K562 (cell line): ENCODE measurements around the gene KRT36. TPM values are rescaled to one million over a fixed set of nuclear protein-coding genes. Genes with fewer than 3 reads are reported as not detected.
A peak's percentile ranks its signal among the peaks of the same experiment; 100 is the strongest.

Source experiments
- ATAC-seq: fragments of 200-7000 bp; cut with Tn5 transposase; 3 replicates; pipeline ENCODE4 v1.9.1; 2020; ENCODE audit warnings: moderate library complexity
- BruUV-seq: library from RNA; stranded (reverse); fragments of 400-500 nt; replicated peaks from 2 replicates; lab custom pipeline; 2021; lab: Mats Ljungman, UMichigan
- CTCF ChIA-PET: fragments of 300-600 bp; formaldehyde crosslinking; extraction: SDS; loops from one replicate; lab custom pipeline; 2021; ENCODE audit warnings: low intra/inter-chr PET ratio; lab: Yijun Ruan, JAX
- POLR2A ChIA-PET: fragments of 300-600, 350-650 bp; sonication (Branson Sonifier 250); formaldehyde crosslinking; extraction: SDS; loops from one replicate; lab custom pipeline; 2021; ENCODE audit warnings: antibody characterized with exemption, inconsistent platforms; lab: Yijun Ruan, JAX
- DNase-seq, 4 experiments: peaks; one replicate each; pipeline versions ENCODE4 v3.0.0 to v3.0.0-alpha.2; 2011 to 2018; ENCODE audit warnings: low spot score in 3 of 4, mixed read lengths in 3 of 4; ENCODE audit errors: extremely low read depth in 1 of 4
- FAIRE-seq: peaks from 2 replicates; lab custom pipeline; 2011; peaks lifted over from hg19 to GRCh38; lab: Jason Lieb, UNC
- H2AFZ ChIP-seq: 2 replicates; pipeline ENCODE4 v1.6.0; 2011; ENCODE audit warnings: low read depth, low read length, control low read depth, inconsistent platforms
- H3K27ac ChIP-seq: fragments of 200-600 bp; 3 replicates; pipeline ENCODE4 v1.8.0; 2011; ENCODE audit warnings: low read depth, mild to moderate bottlenecking, control low read depth, inconsistent platforms, low read length, moderate library complexity, mixed read lengths; ENCODE audit errors: extremely low read depth
- H3K27me3 ChIP-seq, 2 experiments: fragments of 300-600 bp in 1 of 2; 2 replicates in 1 of 2; 3 replicates in 1 of 2; pipeline versions ENCODE4 v1.6.0 to v1.8.0; 2011; ENCODE audit warnings: inconsistent platforms in 2 of 2, low read length in 2 of 2, mild to moderate bottlenecking in 1 of 2, mixed read lengths in 1 of 2, moderate library complexity in 1 of 2; ENCODE audit not compliant: control insufficient read depth in 2 of 2, insufficient read depth in 2 of 2
- H3K36me3 ChIP-seq: fragments of 300-600 bp; 3 replicates; pipeline ENCODE4 v1.8.0; 2011; ENCODE audit warnings: mild to moderate bottlenecking, low read length, inconsistent platforms; ENCODE audit not compliant: control insufficient read depth, insufficient read depth
- H3K4me1 ChIP-seq, 2 experiments: fragments of 200-600 bp in 1 of 2; replicated peaks in 1 of 2; 2 replicates in 1 of 2; 3 replicates in 1 of 2; pipeline versions ENCODE4 v1.5.1 to v1.8.0; 2011; ENCODE audit warnings: inconsistent platforms in 2 of 2, low read length in 2 of 2, mild to moderate bottlenecking in 1 of 2, mixed read lengths in 1 of 2, moderate library complexity in 1 of 2; ENCODE audit not compliant: control insufficient read depth in 2 of 2, insufficient read depth in 2 of 2
- H3K4me2 ChIP-seq: 2 replicates; pipeline ENCODE4 v1.6.1; 2011; ENCODE audit warnings: low read length, control low read depth, inconsistent platforms, mixed read lengths; ENCODE audit not compliant: insufficient read depth
- H3K4me3 ChIP-seq: fragments of 200-600 bp; sonication (generic), shearing (Covaris generic); 2 replicates; pipeline ENCODE4 v1.5.1; 2016; ENCODE audit warnings: control low read depth, inconsistent platforms
- H3K79me2 ChIP-seq: fragments of 200-600 bp; 3 replicates; pipeline ENCODE4 v1.8.0; 2011; ENCODE audit warnings: low read length, inconsistent platforms; ENCODE audit not compliant: control insufficient read depth, insufficient read depth
- H3K9ac ChIP-seq, 2 experiments: 2 replicates each; pipeline versions ENCODE4 v1.6.0 to v1.6.1; 2011; ENCODE audit warnings: low read depth in 2 of 2, low read length in 2 of 2, control low read depth in 1 of 2, inconsistent platforms in 1 of 2, mild to moderate bottlenecking in 1 of 2, mixed read lengths in 1 of 2; ENCODE audit not compliant: insufficient read depth in 1 of 2
- H3K9me1 ChIP-seq: one replicate; pipeline ENCODE4 v1.6.0; 2011; ENCODE audit warnings: inconsistent platforms, mild to moderate bottlenecking, low read length, moderate library complexity; ENCODE audit not compliant: control insufficient read depth, insufficient read depth
- H3K9me3 ChIP-seq: replicated peaks from 2 replicates; pipeline ENCODE4 v1.5.1; 2011; ENCODE audit warnings: low read depth, low read length, inconsistent platforms; ENCODE audit not compliant: control insufficient read depth, insufficient read depth
- H4K20me1 ChIP-seq: replicated peaks from 2 replicates; pipeline ENCODE4 v1.6.1; 2011; ENCODE audit warnings: low read length, inconsistent platforms, mixed read lengths; ENCODE audit not compliant: control insufficient read depth, insufficient read depth
- BCL6 ChIP-seq: fragments of 250-450 bp; sonication (Bioruptor Pico); IDR thresholded peaks from 2 replicates; pipeline ENCODE4 v1.4.0; 2020
- BHLHE40 ChIP-seq: IDR thresholded peaks from 2 replicates; pipeline ENCODE4 v1.6.1; 2011; ENCODE audit warnings: low read length, improper control_type of control experiment
- CBFA2T2 ChIP-seq: fragments of 450-650 bp; conservative IDR thresholded peaks from 2 replicates; pipeline ENCODE4 v1.6.1; 2017; ENCODE audit warnings: mild to moderate bottlenecking
- CTBP1 ChIP-seq: fragments of 450-650 bp; IDR thresholded peaks from 2 replicates; pipeline ENCODE4 v1.6.1; 2016; ENCODE audit warnings: borderline replicate concordance
- ESRRA ChIP-seq: fragments of 450-650 bp; IDR thresholded peaks from 2 replicates; pipeline ENCODE4 v1.6.1; 2014; ENCODE audit warnings: low read depth, mild to moderate bottlenecking, moderate library complexity, borderline replicate concordance
- ETV1 ChIP-seq: fragments of 450-650 bp; conservative IDR thresholded peaks from 2 replicates; pipeline ENCODE4 v1.6.1; 2016; ENCODE audit warnings: missing genetic modification characterization, control low read depth, low read depth, missing compliant biosample characterization
- FOXA3 ChIP-seq, 2 experiments: fragments of 450-650 bp in 1 of 2; sonication (generic) in 1 of 2; formaldehyde crosslinking; IDR thresholded peaks in 1 of 2; conservative IDR thresholded peaks in 1 of 2; 2 replicates each; pipeline versions ENCODE4 v1.4.0 to v1.8.0; 2020 to 2022; ENCODE audit warnings: mild to moderate bottlenecking in 2 of 2, missing genetic modification reagents in 1 of 2
- IRF9 ChIP-seq: fragments of 450-650 bp; IDR thresholded peaks from 2 replicates; pipeline ENCODE4 v1.6.1; 2016; ENCODE audit warnings: missing biosample characterization, missing genetic modification characterization
- KDM1A ChIP-seq, 2 experiments: fragments of 450-650 bp; IDR thresholded peaks; 2 replicates each; pipeline ENCODE4 v1.6.1; 2016; ENCODE audit warnings: mild to moderate bottlenecking in 2 of 2
- NFRKB ChIP-seq: fragments of 450-650 bp; IDR thresholded peaks from 2 replicates; pipeline ENCODE4 v1.6.1; 2016; ENCODE audit warnings: low read depth
- POLR2B ChIP-seq: fragments of 450-650 bp; IDR thresholded peaks from 2 replicates; pipeline ENCODE4 v1.6.1; 2018; ENCODE audit warnings: low read depth; ENCODE audit not compliant: partially characterized antibody
- TAL1 ChIP-seq: fragments of 450-650 bp; IDR thresholded peaks from 2 replicates; pipeline ENCODE4 v1.6.1; 2016; ENCODE audit warnings: mild to moderate bottlenecking
- TBP ChIP-seq: optimal IDR thresholded peaks from 2 replicates; pipeline ENCODE3; 2011; ENCODE audit warnings: low read depth, low read length, improper control_type of control experiment
- TRIM24 ChIP-seq, 2 experiments: fragments of 450-650 bp; IDR thresholded peaks; 2 replicates each; pipeline ENCODE4 v1.6.1; 2016
- ZBTB7A ChIP-seq: IDR thresholded peaks from 2 replicates; pipeline ENCODE4 v1.6.1; 2011; ENCODE audit warnings: low read depth, mild to moderate bottlenecking, low read length, moderate library complexity, borderline replicate concordance; ENCODE audit not compliant: control insufficient read depth
- ZNF589 ChIP-seq: fragments of 200-800 bp; sonication (Bioruptor generic); IDR thresholded peaks from 2 replicates; pipeline ENCODE4 v1.6.1; 2016; ENCODE audit warnings: low read depth, missing genetic modification characterization, missing compliant biosample characterization
- WGBS: fragments of 100-300 bp; shearing (Covaris generic); methylation state at CpG from one replicate; pipeline ENCODE4 v1.1.6; 2016; ENCODE audit warnings: low coverage, mixed read lengths; ENCODE audit not compliant: insufficient coverage; ENCODE audit errors: missing lambda C conversion rate; 5-methylcytosine and 5-hydroxymethylcytosine counted together
- in situ Hi-C: fragments of 300-500 bp; cut with MboI; formaldehyde crosslinking; loops from 4 replicates; pipeline ENCODE4 v1.15.0; 2018; ENCODE audit warnings: inconsistent platforms, mixed read lengths
- intact Hi-C: fragments of 100-400 bp; cut with micrococcal nuclease; formaldehyde crosslinking; loops from 2 replicates; pipeline ENCODE4 v1.14.2; 2022
- polyA plus RNA-seq, 8 experiments: library from polyadenylated mRNA; depleted of rRNA in 4 of 8; stranded (reverse) in 5 of 8; unstranded in 3 of 8; fragments of >200 nt; fragmentation: Nextera tagmentation in 2 of 8; fragmentation: Illumina TruSeq in 1 of 8; extraction: Ambion mirVana in 2 of 8; extraction: Trizol in 1 of 8; gene quantifications; 2 replicates each; pipeline versions ENCODE4 v1.2.1 to v1.2.3, GENCODE V29; 2011 to 2014; ENCODE audit warnings: inconsistent platforms in 1 of 8, missing spikeins in 1 of 8
- total RNA-seq, 7 experiments: library from RNA; depleted of rRNA in 6 of 7; stranded (reverse); fragments of >200 nt in 6 of 7; fragmentation: Illumina TruSeq in 2 of 7; extraction: Trizol in 2 of 7; gene quantifications; 2 replicates each; pipeline versions ENCODE4 v1.2.1 to v1.2.3, GENCODE V29; 2011 to 2021; ENCODE audit warnings: low replicate concordance in 1 of 7
- TF ChIP-seq, protein P1 (sequence below): sonication (generic); formaldehyde crosslinking; IDR thresholded peaks from 2 replicates; pipeline ENCODE4 v1.5.0; 2020; ENCODE audit warnings: missing genetic modification reagents
- TF ChIP-seq, protein P2 (sequence below): sonication (generic); formaldehyde crosslinking; IDR thresholded peaks from 2 replicates; pipeline ENCODE4 v1.8.0; 2022; ENCODE audit warnings: missing genetic modification reagents, mild to moderate bottlenecking, borderline replicate concordance

The KRT36 gene
- total and polyA plus RNA-seq, 9 of the 15 experiments (the other 6 are each of a cell fraction or from before 2014, with no cell fraction given), result 0.04 TPM; not detected in 8

DNA sequence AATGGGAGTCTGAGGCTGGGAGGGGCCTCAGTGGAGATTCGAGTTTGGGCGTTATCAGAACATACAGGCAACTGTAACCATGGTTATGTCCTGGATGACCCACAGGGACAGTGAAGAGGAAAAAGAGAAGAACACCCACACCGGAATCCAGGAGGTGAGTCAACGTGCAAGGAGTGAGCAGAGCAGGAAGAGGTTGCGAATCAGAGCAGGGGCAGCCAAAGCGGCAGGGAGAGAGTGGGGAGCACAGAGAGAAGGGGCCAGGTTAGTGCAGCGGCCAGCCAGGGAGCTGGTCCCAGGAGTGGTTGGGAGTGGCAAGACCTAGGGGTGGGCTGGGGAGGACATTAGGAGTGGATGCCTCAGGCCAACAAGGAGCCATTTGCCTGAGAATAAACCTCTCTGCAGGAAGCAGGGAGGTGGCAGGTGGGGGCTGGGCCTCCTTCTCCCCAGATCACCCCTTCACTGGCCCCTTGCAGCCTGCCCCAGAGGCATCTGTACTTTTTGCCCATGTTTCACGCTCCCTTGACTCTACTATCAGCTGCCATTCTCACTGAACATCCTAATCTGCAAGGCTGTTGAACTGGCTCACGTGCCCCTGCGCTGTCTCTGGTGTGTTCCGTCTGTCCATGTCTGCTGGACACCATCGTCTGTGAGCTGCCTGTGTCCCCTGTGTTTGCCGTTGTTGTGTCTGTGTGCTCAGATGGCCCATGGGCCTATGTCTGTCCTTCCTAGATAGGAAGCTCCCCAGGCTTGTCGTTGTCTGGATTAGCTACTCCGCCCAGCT lies 10.6 kb upstream of the KRT36 start:
- ATAC-seq, result peak; percentile 75
- peak; percentile 84 to 94 (median 86) for DNase-seq
- FAIRE-seq, result peak; percentile 100
- no peaks in the 10 kb centered on the region for H3K27me3 ChIP-seq
- H3K9me3 ChIP-seq, result no peaks in the 10 kb centered on the region
- H3K36me3 ChIP-seq, result no peaks in the 10 kb centered on the region
- H3K27ac ChIP-seq, result peak overlapping the region; percentile 66
- peak overlapping the region; percentile 92 for H2AFZ ChIP-seq
- peaks cover 49 to 71% of the 10 kb centered on the region in 2 experiments for H3K4me1 ChIP-seq
- 7% methylated on average over 15 of the region's 15 CpGs for WGBS
- intact Hi-C loops, result loop anchor here (1.0 kb wide), 1 partner anchor 49 kb away; no protein-coding TSS in a partner anchor
- 0 out of 2 replicates have a peak overlapping the region, but pooled peaks have one; percentile 18 for H3K4me3 ChIP-seq
- peak overlapping the region; percentile 88 for H3K4me2 ChIP-seq
- ChIA-PET CTCF (no interaction called here), POLR2A (interaction anchor here (0.7 to 1.3 kb wide), 5 partner anchors 11 to 49 kb away, joined by 3 to 4 read pairs (median 3); partner anchors contain the start of gene KRT19)
- H3K9me1 ChIP-seq, result no peaks in the 10 kb centered on the region
- H3K79me2 ChIP-seq, result no peaks in the 10 kb centered on the region
- no TSS peak for BruUV-seq
- no peaks in the 10 kb centered on the region for H4K20me1 ChIP-seq
- in situ Hi-C loops, result no loop called here
- peak overlapping the region; percentile 46 to 86 for H3K9ac ChIP-seq
- TF ChIP-seq ZBTB7A, result peak; percentile 15; the same call in 1 of the 2 replicates
- TF ChIP-seq, protein P1, sequence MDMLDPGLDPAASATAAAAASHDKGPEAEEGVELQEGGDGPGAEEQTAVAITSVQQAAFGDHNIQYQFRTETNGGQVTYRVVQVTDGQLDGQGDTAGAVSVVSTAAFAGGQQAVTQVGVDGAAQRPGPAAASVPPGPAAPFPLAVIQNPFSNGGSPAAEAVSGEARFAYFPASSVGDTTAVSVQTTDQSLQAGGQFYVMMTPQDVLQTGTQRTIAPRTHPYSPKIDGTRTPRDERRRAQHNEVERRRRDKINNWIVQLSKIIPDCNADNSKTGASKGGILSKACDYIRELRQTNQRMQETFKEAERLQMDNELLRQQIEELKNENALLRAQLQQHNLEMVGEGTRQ, result peak; percentile 32; the same call in 1 of the 2 replicates
- TF ChIP-seq ESRRA, result peak; percentile 92
- TF ChIP-seq ETV1, result peak; percentile 73; the same call in 1 of the 2 replicates
- 0 out of 2 replicates have a peak, but pooled peaks have one; percentile 65 for TF ChIP-seq ZNF589 (CRISPR knock-in tag)
- no peak for TF ChIP-seq IRF9
- TF ChIP-seq, protein P2, sequence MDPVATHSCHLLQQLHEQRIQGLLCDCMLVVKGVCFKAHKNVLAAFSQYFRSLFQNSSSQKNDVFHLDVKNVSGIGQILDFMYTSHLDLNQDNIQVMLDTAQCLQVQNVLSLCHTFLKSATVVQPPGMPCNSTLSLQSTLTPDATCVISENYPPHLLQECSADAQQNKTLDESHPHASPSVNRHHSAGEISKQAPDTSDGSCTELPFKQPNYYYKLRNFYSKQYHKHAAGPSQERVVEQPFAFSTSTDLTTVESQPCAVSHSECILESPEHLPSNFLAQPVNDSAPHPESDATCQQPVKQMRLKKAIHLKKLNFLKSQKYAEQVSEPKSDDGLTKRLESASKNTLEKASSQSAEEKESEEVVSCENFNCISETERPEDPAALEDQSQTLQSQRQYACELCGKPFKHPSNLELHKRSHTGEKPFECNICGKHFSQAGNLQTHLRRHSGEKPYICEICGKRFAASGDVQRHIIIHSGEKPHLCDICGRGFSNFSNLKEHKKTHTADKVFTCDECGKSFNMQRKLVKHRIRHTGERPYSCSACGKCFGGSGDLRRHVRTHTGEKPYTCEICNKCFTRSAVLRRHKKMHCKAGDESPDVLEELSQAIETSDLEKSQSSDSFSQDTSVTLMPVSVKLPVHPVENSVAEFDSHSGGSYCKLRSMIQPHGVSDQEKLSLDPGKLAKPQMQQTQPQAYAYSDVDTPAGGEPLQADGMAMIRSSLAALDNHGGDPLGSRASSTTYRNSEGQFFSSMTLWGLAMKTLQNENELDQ (CRISPR knock-in tag), result no peak
- TF ChIP-seq TBP, result peak; percentile 23
- TF ChIP-seq TRIM24 (IDR thresholded peaks at IDR 0.05), result 0 out of 4 replicates have a peak, but pooled peaks of 1 of the 2 experiments have one; percentile 7
- peak; percentile 91 for TF ChIP-seq KDM1A (IDR thresholded peaks at IDR 0.05)
- no peak for TF ChIP-seq FOXA3 (CRISPR knock-in tag; conservative IDR thresholded peaks at IDR 0.05 in 1 of 2, IDR thresholded peaks at IDR 0.05 in 1 of 2)
- peak; percentile 63 for TF ChIP-seq POLR2B
- TF ChIP-seq CBFA2T2, result peak; percentile 77
- TF ChIP-seq BCL6, result no peak
- TF ChIP-seq NFRKB, result peak; percentile 52; the same call in 1 of the 2 replicates
- TF ChIP-seq BHLHE40, result peak; percentile 96
- TF ChIP-seq TAL1, result peak; percentile 68
- peak; percentile 90 for TF ChIP-seq CTBP1
